ENCODE results near the gene THTPA. TPM values are rescaled to one million over a fixed set of nuclear protein-coding genes. Genes with fewer than 3 reads are reported as not detected.

Gene THTPA, protein sequence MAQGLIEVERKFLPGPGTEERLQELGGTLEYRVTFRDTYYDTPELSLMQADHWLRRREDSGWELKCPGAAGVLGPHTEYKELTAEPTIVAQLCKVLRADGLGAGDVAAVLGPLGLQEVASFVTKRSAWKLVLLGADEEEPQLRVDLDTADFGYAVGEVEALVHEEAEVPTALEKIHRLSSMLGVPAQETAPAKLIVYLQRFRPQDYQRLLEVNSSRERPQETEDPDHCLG
- 47.6 and 58.6 TPM in 2 replicates for total RNA-seq
- 31.3 and 45.2 TPM in 2 replicates for polyA plus RNA-seq

DNA sequence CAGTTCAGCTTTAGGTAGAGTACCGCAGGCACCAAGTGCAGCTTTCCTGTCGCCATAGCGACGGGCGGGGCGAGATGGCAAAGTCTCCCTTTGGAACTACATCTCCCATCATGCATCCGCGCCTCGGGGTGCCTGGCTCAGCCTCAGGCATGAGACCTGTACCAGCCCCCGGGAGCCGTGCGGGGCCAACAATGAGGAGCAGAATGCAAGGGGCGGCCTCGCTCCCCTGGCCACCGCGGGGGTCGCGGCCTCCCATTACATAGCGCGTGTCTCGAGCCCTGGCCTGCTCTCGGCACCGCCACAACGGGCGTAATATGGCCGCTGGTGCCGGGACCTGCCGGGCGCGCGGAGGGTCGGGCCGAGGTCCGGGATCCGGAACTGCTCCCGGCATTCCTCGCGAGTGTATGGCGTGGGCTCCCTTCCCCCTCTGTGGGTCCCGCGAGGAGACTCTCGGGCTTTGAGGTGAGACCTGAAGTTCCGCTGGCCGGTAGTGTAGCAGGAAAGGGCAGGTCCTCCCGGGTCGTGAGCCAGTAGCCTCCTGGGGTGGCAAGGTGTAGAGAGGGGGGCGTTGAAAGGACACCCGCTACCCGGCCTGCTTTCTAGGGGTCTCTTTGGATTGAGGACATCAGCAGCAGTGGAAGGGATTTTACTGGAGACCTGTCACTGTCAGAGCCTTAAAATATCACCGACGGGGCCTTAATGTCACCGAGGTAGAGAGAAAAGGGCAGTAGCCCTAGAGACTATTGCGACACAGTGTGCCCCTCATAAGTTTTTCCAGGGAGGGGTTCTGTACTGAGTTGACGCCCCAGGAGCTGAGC is at the start of gene THTPA:
TSS of gene THTPA (plus strand) at position 390 of the 818 bp plus-strand sequence. CDS start 487 bp downstream, outside the sequence.
- no peaks in the 10 kb centered on the region for H3K9me3 ChIP-seq (ENCODE audit: low read depth)
- peaks cover 8% of the 10 kb centered on the region for H3K36me3 ChIP-seq
- no peaks in the 10 kb centered on the region for H3K27me3 ChIP-seq
- peak within 1 kb of the TSS; percentile 94 for H3K27ac ChIP-seq
- H3K4me1 ChIP-seq (ENCODE audit: low read depth): peaks cover 10% of the 10 kb centered on the region
- DNase-seq (ENCODE audit: low read depth in 1 of 2, low spot score in 1 of 2): peak; percentile 91 to 96
- H3K4me3 ChIP-seq: peak within 1 kb of the TSS; percentile 76
- TF ChIP-seq, protein P1, sequence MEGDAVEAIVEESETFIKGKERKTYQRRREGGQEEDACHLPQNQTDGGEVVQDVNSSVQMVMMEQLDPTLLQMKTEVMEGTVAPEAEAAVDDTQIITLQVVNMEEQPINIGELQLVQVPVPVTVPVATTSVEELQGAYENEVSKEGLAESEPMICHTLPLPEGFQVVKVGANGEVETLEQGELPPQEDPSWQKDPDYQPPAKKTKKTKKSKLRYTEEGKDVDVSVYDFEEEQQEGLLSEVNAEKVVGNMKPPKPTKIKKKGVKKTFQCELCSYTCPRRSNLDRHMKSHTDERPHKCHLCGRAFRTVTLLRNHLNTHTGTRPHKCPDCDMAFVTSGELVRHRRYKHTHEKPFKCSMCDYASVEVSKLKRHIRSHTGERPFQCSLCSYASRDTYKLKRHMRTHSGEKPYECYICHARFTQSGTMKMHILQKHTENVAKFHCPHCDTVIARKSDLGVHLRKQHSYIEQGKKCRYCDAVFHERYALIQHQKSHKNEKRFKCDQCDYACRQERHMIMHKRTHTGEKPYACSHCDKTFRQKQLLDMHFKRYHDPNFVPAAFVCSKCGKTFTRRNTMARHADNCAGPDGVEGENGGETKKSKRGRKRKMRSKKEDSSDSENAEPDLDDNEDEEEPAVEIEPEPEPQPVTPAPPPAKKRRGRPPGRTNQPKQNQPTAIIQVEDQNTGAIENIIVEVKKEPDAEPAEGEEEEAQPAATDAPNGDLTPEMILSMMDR (IDR thresholded peaks at IDR 0.05; ENCODE audit: low read depth, low read length): no peak

DNA sequence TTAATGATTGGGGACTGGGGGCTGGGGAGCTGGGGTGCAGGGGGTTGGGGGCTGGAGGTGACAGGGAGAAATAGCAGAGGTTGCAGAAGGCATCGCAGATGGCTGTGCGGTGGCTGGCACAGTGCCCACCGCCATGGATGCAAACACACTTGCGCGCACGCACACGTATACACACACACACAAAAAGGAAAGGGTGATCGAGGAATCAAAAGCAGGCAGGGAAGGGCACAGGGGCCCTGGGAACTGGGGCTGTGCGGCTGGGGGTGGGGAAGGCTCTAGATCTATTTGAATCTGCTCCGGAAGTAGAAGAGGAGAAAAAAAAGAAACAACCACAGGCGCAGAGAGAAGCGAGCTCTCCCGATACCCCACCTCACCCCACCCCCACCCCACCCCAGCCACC is 43.9 kb upstream of the THTPA start:
- Histone ChIP-seq H3K9me3 (ENCODE audit: low read depth) (no peaks in the 10 kb centered on the region), H3K4me3 (no peak overlapping the region), H3K27me3 (no peaks in the 10 kb centered on the region), H3K4me1 (ENCODE audit: low read depth) (peaks cover 8% of the 10 kb centered on the region), H3K36me3 (no peaks in the 10 kb centered on the region), H3K27ac (no peak overlapping the region)
- TF ChIP-seq, protein P1 (IDR thresholded peaks at IDR 0.05; ENCODE audit: low read depth, low read length): no peak
- peak in 1 of 2 donors; percentile 3 for DNase-seq (ENCODE audit: low read depth in 1 of 2, low spot score in 1 of 2)

DNA sequence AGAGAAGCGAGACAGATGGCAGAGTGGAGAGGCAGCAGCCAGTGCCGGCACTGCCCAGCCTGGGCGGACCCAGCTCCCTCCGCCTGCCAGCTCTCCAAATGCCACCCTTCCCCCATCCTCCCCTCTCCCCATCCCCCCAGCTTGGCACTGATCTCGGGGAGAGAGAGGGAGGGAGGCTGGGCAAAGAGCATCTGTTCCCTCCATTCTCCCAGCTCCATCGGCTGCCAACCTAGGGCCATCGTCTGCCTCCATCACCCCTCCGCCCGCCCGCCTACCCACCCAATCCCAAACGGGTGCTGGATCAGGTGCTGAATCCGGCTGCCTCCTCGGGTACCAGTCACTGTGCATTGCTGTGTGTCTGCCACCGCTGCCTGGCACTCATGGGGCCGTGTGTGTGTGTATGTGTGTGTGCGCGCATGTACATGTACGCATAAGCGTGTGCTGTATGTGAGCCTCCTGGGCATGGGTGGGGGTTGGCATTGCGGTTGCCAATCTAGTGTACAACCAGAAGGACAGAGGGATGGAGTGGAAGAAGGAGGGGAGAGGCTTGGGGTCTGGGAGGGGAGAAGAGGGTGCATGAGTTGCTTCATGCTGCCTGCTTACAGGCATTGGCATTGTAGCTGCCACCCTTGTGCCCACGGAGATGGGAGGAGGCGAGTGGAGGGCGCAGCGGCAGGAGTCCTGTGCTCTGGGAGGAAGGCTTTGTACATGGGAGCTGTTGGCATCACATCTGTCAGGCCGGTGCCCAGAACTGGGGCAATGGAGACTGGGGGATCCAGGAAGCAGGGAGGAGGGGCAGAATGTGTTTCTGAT is 42.9 kb upstream of the THTPA start:
- H3K36me3 ChIP-seq: no peaks in the 10 kb centered on the region
- no peak overlapping the region for H3K27ac ChIP-seq
- no peaks in the 10 kb centered on the region for H3K9me3 ChIP-seq (ENCODE audit: low read depth)
- TF ChIP-seq, protein P1 (IDR thresholded peaks at IDR 0.05; ENCODE audit: low read depth, low read length): no peak
- no peaks in the 10 kb centered on the region for H3K27me3 ChIP-seq
- H3K4me1 ChIP-seq (ENCODE audit: low read depth): peaks cover 10% of the 10 kb centered on the region
- no peak overlapping the region for H3K4me3 ChIP-seq
- DNase-seq (ENCODE audit: low read depth in 1 of 2, low spot score in 1 of 2): no peak

DNA sequence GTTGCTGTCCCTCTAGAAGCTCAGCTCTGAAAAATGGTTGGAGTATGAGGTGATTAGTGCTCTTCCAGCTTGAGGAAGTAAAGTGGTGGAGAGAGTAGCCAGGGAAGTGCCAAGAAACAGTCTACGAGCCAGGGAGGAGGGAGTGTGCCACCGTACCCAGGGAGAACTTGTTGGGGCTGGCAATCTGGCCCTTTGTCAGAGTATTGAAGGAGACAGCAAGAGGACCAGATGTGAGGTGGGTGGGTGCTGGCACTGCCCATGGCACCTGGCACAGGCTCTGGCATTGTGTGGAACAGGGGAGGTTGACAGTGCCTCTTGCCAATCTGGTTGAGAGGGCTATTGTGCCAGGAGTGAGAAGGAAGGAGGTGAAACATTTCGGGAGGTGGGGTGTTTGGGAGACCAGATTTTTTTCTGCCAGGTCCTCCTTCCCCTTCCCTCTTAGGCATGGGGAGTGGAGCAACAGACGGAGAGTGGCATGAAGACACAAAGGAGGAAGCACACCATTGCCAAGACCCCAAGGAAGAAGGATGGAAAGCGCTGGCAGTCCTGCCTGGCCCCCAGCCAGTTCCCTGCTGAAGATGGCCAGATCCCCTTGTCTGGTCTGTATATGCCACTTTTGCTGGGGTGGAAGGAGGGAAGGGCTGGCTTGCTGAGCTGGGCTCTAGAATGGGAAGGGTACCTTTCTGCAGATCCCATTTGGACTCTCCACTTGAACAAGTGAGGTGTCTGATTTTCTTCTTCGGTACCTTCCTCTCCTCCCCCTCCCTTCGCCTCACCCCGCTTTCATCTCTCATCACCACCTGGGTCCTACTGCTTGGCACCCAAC is 42.0 kb upstream of the THTPA start:
- Histone ChIP-seq H3K4me3 (no peak overlapping the region), H3K36me3 (no peaks in the 10 kb centered on the region), H3K27me3 (no peaks in the 10 kb centered on the region), H3K4me1 (ENCODE audit: low read depth) (peaks cover 12% of the 10 kb centered on the region), H3K9me3 (ENCODE audit: low read depth) (no peaks in the 10 kb centered on the region), H3K27ac (no peak overlapping the region)
- TF ChIP-seq, protein P1 (IDR thresholded peaks at IDR 0.05; ENCODE audit: low read depth, low read length): no peak
- DNase-seq (ENCODE audit: low read depth in 1 of 2, low spot score in 1 of 2): no peak

DNA sequence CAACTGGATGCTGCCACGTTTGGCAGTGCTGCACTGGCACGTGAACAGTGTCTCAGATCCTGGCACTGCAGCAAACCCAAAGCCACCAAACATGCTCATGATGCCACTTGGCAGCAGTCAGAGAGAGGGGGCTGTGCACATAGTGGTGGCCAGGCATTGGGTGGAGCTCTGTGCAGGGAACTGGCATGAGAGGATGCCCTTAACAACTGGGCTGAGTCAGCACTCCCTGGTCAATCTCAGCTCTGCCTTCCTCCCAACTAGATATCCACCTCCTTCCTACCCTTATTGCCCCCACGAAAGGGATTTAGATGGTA is 41.5 kb upstream of the THTPA start:
- Histone ChIP-seq H3K4me1 (ENCODE audit: low read depth) (peaks cover 6% of the 10 kb centered on the region), H3K9me3 (ENCODE audit: low read depth) (no peaks in the 10 kb centered on the region), H3K27ac (no peak overlapping the region), H3K36me3 (no peaks in the 10 kb centered on the region), H3K4me3 (no peak overlapping the region), H3K27me3 (no peaks in the 10 kb centered on the region)
- TF ChIP-seq, protein P1 (IDR thresholded peaks at IDR 0.05; ENCODE audit: low read depth, low read length): no peak
- no peak for DNase-seq (ENCODE audit: low read depth in 1 of 2, low spot score in 1 of 2)
